MV-4-11 (cell line): Measurements from ENCODE around the gene KRT83.
"Not testable (repeated sequence)": the region's sequence is repeated elsewhere in the genome, so short reads cannot be mapped to it uniquely, and the experiment has no call there.

Experiments used
- DNase-seq: peaks from one replicate; lab custom pipeline; 2025; lab: John Stamatoyannopoulos, UW

KRT83 gene

DNA sequence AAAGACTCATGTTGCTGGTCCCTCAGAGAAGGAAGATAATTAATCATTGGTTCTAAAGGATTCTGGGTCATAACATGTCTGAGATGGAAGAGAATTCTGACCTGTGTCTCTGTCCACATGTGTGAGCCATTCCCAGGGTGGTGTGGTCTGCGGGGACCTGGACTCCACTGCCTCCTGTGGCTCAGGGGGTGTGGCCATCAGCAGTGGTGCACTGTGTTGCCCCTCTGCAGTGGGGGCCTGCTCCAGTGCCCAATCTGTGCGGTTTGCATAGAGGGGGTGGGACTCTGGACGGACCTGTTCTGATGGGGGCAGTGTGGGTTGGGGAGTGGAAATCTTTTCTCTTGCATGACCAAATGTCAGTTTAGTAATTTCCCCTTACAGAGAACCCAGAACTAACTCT is 32.6 kb upstream of the KRT83 start:
- no peak for DNase-seq

DNA sequence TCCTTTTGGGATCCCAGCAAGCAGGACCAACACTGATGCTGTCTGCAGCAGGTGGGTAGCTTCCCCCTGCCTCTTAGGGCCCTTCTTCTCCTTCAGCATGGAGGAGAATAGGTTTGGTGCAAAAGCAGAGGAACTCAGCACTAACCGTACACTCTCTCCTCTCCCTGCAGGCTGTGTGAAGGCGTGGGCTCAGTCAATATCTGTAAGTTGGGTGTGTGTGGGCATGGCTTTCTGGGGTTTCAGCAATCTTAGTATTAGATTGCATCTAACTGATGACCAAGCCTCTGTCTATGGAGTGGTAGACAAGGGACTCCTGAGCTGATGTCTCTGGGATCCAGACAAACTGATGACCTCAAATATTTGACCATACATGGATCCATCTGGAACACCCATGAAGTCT is 31.8 kb upstream of the KRT83 start:
- DNase-seq = no peak

DNA sequence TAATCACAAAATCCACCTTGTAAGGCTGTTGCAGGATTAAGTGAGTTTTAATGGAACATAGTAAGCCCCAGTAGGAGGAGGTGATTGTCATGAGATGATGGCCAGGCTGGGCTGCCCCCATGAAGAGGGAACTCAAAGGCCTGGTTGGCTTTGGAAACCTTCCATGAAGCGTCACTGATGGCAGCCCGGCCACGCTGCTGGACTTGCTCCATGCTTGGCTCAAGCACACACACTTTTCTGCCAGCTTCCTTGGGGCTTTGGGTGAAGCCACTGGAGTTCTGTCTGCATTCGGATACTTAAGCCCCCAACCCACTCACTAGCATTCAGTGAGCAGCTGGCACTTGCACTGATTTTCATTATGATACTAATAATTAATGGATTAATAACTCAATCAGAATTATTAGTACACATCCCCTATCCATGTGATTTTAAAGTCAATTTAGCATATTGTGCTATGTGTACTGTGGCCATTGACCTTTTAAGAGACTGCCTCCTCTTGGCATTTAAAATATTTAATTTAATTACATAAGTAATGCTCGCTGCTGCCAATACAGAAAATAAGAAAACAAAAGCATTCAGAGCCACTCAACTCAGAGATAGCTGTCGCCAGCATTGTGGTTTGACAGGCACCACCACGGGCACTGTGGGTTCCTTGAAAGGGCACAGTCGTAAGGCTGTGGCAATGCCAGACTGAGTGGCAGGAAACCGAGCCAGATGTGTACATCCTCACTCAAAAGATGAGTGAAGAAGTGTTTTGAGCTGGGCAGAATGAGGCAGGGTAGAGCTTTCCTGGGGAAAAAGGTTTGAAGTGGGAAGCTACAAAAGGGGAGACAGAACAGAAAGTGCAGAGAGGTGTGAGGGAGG is 30.2 kb upstream of the KRT83 start:
- DNase-seq = no peak

DNA sequence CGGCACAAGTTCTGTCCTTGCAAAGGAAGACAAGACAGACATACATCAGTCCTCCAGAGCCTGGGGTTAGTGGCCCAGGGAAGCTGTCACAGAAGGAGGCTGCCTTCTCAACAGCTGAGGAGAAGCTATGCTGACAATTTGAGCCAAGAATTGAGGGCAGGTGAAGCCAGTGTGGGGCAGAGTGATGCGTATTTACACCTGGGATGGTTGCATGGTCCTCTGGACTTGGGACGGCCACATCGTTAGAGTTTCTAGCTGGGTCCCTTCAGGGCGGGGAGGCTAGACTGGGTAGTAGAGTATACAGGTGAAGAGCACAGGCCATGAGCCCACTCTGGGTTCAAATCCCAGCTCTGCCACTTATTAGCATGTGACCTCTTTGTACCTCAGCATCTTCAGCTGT is 29.6 kb upstream of the KRT83 start:
- DNase-seq = no peak

DNA sequence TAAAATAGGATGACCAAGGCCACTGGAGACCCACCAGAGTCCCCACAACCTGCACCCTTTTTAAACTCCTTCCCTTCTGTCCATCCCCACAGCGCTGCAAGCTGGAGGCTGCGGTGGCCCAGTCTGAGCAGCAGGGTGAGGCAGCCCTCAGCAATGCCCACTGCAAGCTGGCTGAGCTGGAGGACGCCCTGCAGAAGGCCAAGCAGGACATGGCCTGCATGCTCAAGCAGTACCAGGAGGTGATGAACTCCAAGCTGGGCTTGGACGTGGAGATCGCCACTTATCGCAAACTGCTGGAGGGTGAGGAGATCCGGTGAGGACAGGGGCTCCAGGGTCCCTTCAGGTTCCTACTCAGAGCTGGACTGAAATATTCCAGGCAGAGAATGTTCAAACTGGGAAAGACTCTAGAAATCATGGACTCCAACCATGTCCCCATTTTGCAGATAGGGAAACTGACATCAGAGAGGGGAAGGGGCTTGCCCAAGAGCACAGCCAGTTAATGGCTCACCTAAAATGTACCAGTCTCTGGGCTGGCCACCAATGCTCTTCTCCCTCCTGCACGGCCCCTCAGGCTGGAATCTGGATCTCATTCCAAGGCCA is 28.9 kb upstream of the KRT83 start:
- DNase-seq = no peak

DNA sequence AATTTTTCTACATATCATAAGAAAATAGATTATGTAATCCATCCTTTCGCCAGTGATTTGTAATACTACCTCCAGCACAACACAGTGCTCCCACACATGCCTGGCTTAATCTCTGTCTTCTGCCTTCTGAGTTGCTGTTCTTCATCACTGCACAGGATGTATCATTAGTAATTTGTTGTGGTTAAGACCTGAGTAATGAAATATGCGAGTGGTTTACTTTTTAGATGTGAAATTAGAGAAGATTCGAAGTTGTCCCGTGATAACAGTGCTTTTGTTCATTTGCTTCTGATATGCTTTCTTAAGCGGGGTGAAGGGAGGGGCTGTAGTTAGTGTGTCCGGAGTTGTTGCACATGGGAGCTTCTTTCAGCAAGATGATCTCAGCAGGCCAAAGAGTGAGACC is 28.0 kb upstream of the KRT83 start:
- no peak for DNase-seq

DNA sequence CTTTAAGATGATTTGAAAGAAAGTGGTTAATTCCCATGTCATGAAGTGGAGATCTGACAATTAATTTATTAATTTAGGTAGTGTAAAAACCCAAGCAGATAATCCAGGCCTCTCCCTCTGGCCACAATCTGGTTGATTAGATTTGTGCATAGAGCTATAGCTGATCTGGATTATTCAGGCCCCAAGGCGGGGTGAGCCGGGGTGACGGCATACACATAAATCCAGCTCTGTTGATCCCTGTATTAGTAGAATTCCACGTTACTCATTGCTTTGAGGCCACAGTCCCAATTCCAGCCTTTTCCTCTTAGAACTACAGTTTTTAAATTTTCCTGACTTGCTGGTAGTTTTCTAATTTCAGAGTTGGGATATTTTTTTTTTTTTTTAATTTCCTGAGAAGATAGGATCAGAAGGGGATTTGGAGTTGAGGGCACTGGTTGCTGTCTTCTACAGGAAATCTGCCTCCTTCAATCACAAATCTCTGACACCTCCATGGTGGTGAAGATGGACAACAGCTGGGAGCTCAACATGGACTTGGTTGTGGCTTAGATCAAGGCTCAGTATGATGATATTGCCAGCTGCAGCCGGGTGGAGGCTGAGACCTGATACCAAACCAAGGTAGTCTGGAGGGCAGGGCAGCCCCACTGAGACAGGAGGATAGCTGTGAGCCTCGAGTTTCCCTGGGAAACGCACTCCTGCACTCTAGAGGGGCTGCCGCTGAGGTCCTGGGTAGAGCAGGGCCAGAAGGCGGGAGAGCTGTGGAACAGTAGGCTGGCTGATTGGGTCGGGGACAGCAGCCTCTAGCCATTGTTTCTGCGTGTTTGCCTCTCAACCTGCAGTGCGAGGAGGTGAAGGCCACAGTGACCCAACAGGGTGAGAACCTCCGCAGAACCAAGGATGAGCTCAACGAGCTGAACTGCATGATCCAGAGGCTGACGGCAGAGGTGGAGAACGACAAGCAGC is 26.6 kb upstream of the KRT83 start:
- no peak for DNase-seq

DNA sequence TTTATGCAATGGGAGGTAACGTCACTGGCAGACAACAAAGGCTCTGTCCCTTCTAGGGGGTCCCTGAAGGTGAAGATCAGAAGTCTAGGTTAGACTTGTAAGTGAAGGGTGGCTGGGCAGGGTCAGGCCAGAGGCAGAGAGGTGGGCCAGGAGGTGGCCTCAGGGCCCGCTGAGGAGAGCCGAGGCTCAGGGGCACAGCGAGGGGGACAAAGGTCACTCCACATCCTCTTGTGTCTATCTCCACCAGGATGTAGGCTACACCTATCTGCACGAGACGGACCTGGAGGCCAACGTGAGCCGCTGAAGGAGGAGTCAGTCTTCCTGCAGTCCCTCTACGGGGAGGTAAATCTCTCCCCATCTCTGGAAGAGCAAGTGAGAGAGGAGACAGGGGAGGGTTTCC is 25.8 kb upstream of the KRT83 start:
- DNase-seq = no peak

DNA sequence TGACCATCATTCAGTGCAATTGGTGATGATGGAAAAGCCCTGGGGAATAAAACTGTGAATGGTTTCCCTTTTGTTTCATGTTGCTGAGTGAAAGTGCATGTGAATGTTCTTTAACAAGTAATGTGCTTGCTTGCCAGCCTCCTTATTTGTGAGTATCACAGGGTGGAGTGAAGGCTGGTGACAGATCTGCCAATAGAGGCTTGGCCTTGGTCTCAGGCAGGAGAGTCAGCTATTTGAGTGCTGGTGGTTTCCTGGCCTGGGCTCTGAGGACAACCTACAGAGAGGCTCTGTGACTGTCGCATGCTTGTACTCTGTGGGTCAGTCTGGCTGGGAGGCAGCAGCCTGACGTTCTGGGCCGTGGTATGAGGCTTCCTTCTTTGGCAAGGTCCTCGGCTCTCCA is 25.4 kb upstream of the KRT83 start:
- no peak for DNase-seq

DNA sequence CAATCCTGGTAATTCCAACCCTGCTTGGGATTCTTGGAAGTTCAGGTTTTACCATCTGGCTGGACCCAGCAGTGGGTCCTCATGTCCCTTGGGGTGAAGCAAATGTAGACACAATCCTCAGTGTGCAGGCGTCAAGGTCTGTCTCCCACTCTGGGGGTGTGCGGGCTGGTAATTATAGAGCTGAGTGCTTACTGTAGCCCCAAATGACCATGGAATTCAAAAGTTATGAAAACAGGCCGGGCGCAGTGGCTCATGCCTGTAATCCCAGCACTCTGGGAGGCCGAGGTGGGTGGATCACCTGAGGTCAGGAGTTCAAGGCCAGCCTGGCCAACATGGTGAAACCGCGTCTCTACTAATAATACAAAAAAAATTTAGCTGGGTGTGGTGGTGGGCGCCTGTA is 23.8 kb upstream of the KRT83 start:
- DNase-seq = not testable (repeated sequence)

DNA sequence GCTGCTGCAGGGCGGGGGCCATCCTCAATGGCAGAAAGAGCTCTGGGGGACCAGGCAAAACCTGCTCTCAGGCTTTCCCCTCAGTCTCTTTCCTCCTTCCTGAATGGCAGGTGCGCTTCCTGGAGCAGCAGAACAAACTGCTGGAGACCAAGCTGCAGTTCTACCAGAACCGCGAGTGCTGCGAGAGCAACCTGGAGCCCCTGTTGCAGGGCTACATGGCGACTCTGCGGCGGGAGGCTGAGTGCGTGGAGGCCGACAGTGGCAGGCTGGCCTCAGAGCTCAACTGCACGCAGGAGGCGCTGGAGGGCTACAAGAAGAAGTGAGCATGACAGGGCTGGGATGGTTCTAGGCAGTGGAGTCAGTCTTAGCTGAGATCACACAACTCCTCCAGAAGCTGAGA is 22.9 kb upstream of the KRT83 start:
- no peak for DNase-seq

DNA sequence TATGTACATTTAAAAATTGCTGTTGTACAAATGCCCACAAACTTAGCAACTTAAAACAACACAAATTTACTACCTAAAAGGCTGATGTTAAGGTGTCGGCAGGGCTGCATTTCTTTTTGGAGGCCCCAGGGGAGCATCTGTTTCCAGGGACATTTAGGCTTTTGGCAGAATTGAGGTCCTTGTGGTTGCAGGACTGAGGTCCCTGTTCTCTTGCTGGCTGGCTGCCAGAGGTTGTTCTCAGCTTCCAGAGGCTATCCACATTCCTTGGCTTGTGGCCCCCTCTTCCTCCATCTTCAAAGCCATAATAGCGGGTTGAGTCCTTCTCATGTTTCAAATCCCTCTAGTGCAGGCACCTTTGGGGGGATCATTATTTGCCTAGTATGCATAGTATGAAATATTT is 22.4 kb upstream of the KRT83 start:
- DNase-seq = no peak

DNA sequence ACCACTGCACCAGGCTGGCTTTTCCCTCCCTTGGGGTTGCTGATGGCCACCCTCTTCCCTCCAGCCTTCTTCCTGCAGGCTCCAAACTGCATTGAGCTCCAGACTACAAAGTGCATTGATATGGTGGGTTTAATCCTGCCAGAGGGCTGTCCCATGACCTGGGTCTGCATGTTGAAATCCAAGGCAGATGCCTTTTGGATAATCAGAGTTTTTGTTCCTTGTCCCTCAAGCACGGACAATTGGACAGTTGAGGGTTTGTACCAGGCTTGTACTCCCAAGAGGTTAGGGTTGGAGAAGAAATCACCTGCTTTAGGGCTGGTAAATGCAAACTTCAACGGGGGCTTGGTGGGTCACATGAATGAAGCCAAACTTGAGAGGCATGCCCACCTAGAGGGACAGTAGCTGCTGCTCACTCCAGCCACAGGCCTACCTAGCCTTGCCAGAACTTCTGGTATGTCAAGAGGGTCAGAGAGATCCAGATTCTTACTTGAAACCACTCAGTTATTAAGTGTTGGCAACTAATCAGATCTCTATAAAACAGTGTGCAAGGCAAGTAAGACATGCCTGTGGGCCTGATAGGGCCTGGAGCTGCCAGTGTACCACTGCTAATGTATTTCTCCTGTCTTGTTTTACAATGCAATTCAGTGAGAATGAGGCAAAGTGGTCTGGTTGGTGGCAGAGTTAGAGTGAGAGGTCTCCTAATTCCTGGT is 21.7 kb upstream of the KRT83 start:
- no peak for DNase-seq

DNA sequence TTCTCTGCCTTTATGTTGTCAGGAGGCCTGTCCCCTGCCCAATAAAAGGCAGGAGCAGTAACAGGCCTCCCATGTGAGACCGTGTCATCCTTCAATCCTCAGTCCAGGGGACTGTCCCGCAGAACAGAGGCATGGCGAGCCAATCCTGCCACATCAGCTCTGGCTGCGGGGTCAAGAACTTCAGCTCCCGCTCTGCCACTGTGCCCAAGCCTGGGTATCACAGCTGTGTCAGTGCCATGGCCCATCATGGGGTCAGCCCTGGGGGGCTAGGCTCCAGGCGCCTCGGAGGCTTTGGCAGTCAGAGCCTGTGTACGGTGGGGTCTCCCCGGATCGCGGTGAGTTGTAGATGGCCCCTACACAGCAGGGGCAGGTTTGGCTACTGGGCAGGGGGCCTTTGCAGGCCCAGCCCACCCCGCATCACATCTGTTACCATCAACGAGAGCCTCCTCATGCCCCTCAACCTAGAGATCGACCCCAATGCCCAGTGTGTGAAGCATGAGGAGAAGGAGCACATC is 19.9 kb upstream of the KRT83 start:
- no peak for DNase-seq

DNA sequence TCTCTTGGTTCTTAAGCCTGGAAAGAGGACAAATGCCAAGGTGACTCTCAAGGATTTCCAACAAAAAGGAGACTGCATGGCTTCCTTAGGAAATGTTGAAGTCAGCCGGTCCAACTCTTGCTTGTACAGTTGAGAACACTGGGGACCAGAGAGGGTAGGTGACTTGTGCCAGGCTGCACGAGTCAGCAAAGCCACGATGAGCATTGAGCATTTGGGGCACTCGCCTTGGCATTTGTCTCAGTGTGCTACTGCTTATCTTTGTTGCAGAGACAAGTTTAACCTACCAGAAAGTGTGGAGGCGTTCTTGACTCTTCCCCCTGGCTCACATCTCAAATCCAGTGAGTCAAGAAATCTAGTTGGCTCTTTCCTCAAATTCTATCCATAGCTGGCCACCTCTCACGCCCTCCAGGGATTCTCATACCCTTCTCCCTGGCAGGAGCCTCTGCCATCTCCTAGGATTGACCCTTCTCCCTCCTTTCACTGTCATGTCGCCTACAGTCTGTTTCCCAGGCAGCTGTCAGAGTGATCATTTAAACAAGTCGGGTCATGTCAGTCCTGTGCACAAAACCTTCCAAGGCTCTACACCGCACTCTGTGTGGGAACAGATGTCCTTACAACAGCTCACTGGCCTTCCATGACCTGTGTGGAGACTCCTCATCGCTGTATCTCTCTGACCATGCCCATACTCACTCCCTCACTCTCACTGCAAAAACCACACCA is 17.2 kb upstream of the KRT83 start:
- DNase-seq = no peak

DNA sequence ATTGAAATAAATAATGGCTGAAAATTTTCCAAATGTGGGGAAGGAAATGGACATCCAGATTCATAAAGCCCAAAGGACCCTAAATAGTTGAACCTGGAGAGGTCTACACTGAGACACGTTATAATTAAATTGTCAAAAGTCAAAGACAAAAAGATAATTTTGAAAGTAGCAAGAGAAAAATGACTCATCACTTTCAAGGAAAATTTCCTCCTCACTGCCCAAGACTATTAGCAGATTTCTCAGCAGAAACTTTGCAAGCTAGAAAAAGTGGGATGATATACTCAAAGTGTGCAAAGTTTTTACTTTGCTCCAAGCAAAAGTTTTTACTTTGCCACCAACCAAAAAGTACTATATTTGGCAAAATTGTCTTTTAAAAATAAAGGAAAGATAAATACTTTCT is 15.9 kb upstream of the KRT83 start:
- no peak for DNase-seq

DNA sequence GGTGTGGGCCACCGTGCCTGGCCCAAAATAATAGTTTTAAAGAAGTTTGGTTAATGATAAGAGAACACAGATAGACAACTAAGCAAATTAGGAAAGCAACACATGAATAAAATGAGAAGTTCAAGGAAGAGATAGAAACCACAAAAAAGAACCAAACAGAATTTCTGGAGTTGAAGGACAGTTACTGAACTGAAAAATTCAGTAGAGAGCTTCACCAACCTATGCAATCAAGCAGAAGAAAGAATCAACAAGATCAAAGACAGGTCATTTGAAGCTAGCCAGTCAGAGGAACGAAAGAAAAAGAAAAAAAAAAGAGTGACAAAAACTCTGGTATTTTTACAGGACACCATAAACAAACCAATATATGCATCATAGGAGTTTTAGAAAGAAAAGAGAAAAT is 15.4 kb upstream of the KRT83 start:
- DNase-seq = no peak

DNA sequence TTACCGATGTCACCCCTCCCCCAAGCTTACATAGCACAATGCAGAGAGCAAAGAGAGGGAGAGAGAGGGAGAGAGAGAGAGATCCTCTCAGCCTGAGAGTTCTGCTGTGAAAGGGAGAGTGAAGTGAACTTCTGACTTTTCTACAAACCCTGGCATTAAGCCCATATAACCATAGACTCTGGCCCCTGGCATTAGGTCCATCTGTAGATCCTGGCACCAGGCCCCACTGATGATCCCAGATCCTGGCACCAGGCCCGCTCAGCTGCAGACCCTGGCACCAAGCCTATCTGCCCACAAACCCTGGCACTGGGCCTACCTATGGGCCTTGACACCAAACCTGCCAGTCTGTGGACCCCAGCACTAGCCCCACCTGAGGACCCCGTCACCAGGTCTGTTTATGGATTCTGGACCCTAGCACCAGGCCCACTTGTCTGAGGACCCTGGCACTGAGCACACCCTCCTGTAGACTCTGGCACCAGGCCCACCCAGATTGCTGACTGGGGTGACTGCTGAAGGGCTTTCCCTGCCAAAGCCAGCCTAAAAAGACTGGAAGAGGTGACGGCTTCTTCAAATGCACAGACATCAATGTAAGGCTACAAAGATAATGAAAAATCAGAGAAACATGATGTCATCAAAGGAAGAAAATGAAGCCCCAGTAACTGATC is 14.5 kb upstream of the KRT83 start:
- no peak for DNase-seq

DNA sequence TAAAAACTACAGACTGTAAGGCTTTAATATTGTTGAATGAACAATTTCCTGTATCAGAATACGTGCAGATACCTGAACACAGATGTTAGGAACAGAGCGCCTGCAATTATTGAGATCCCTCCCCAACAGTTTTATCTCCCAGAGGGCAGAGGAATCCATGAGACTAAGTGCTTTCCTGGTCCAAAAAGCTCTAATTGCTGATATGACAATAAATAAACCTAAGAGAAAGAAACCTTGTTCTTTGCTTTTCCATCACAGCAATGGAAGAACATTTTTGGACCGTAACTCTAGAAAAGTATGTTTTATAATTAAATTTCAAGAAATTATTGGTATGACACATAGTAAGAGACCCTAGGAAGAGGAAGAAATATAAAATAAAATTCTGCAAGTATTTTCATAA is 13.0 kb upstream of the KRT83 start:
- DNase-seq = no peak

DNA sequence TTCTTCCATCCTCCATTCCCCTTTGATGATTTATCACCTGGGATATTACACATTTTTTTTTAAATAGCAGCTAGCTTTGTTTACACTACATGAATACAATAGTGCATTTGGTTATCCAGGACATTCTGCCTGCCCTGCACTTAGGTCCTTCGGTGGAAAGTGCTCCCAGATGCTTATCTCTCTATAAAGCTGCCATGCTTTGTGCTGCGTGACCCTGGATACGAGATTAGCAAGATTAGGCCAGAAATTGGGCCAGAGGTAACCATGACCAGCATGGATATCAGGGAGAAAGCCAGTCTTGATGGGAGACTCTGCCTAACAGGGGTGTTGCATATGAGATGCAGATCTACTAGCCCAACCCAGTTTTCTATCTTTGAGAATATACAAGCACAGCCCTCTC is 12.1 kb upstream of the KRT83 start:
- DNase-seq = no peak

DNA sequence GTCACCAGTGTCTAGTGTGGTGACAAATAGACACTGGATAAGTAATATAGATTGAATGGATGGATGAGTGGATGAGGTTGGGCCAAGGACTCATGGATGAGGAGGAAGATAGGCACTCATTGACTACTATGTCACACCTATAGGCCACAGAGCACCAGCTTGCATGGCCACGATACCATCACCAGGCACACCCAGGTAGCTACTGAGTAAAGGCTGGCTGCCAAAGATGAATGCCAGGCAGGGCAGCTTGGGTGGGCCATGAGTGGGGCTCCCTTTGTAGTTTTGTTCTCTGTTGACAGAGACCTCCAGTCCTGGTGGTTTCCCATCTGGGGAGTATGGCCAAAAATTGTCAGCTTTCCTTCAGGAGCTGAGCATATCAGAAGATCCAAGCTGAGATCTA is 11.2 kb upstream of the KRT83 start:
- no peak for DNase-seq
